GM18870 (cell line): ENCODE measurements around the gene MYOG.

Source experiments
- ATAC-seq: cut with Tn5 transposase; IDR thresholded peaks from one replicate; pipeline ENCODE4 v1.9.1; 2021; ENCODE audit warnings: moderate library complexity; ENCODE audit not compliant: unreplicated experiment

MYOG gene

GRCh38 chr1:203117611-203118575 lies 32.1 kb upstream of the MYOG start:
- ATAC-seq = no peak

DNA sequence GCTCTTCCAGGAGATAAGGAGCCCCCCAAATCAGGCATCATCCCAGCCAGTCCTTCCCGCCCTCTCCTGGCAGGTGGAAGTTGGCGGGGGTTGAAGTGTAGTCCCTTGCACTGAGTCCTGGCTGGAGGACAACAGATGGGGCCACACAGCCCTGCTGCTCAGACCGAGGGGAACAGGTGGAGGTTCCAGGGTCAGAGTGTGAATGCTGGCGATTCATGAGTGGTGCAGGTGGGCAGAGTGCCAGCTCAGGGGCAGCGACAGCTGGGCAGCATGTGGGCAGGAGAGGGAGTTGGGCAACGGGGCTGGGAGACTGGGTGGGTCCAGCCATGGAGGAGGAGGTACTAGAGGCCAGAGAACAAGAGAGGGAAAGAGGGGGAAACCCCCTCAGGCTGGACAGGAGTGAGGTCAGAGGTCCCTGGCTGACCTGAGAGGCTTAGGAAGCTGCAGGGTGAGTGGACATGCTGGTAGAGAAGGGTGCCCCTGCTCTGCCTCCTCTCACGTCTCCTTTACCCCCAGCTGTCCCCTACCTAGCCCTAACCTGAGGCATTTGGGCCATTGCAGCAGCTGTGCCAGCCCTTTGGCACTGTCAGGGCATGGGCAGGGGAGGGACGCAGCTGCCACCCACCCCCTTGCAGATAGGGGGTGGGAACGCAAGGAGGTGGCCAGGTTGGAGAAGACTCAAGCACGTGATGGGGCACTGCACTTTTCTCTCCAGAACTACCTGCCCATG lies 30.4 kb upstream of the MYOG start:
- no peak for ATAC-seq

- ATAC-seq = no peak
Measured at GRCh38 chr1:203114202-203114601, 28.4 kb upstream of the MYOG start.

DNA sequence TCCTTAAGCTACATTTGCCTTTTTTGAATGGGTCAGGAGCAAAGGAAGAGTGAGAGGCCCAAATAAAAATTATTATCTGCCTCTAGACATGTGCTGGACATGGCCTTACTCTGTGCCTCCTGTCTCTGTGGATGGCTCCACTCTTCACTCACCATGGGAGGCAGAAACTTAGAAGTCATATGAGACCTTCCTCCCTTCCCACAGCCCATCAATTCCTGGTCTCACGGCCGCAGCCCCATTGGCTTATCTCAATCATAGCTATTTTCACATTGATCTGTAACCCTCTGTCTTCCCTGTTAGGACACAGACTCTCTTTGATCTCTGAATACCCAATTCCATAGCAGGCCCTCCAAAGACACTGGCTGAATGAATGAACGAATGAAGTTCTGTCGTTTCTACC lies 27.5 kb upstream of the MYOG start:
- ATAC-seq = no peak

- no peak for ATAC-seq
Measured at GRCh38 chr1:203112475-203112874, 26.7 kb upstream of the MYOG start.

DNA sequence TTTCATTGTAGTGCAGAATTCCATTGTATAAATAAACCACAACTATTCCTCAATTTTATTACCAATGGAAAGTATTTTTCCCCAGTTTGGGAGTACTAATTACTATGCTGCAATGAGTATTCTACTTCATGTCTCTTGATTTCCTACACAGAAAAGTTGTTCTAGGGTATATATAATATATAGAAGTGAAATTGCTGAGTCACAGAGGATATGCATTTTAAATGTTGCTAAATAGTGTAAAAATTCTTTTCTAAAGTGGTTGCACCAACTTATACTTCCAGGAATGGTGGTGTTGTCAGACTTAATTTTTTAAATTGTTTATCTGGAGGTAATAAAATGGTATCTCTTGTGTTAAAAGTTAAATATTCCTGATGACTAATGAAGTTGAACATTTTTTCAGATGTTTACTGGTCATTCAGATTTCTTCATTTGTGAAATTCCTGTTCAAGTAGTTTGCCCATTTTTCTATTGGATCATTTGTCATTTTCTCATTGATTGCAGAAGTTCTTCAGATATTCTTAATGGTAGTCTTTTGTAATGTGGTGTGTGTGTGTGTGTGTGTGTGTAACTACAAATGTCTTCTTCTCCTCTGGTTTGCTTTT lies 19.1 kb upstream of the MYOG start:
- ATAC-seq = no peak

DNA sequence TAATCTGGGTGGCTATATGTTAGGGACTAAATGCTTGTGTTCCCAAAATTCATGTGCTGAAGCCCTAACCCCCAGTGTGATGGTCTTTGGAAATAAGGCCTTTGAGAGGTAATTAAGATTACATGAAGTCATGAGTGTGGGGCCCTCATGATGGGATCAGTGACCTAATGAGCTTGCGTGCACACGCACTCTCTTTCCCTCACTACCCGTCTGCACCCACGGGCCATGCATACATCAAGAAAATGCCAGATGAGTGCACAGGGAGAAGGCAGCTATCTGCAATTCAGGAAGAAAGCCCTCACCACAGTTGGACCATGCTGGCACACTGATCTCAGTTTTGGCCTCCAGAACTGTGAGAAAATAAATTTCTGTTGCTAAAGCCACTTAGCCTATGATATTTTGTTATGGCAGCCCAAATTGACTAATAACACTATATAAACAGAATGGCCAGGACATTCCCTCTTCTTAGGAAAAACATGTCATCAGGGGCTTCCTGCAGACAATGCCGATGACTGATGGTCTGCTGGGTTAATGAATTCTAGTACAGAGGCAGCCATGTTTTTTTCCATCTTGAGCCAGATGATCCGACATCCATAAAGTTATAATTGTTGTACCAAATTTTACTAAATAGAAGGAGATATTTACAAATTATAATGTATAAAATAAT lies 18.1 kb upstream of the MYOG start:
- no peak for ATAC-seq

- ATAC-seq = no peak
Measured at GRCh38 chr1:203103216-203103615, 17.4 kb upstream of the MYOG start.

DNA sequence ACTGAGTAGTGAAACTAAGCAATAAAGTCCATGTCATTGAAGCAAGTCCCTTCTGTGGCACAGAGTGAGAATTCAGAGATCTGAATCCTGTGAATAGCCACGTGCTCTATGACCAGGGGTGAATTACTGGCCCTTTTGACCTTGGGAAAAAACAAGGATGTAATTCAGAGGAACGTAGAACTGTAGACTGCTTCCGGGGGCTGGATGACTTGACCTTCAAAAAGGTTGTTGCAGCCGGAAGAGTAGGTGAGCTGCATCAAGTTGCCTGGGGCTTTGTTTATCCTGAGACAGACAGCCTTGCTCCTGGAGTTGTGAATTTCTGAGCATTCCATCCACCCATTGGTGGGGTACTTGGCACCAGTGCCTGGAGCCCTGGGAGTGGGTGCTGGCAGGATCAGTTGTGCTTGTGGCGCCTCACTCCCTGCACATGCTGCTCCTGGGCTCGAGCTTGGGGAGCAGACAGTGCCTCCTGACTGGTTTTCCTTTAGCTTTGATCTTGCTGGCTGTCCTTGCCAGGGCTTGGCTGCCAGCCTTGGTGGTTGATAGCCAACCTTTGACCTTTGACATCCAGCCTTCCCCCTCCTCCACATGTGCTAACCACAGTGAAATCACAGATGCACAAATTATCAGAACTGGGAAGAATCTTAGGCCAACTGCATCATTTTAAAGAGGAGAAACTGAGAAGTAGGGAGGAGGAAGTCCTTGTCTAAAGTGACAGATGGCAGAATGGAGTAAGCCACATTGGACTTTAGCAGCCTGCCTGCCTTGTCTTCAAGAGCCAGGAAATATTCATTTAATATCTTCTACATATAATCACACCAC lies 16.2 kb upstream of the MYOG start:
- no peak for ATAC-seq

GRCh38 chr1:203100516-203100869 lies 14.7 kb upstream of the MYOG start:
- ATAC-seq = no peak

- ATAC-seq = no peak
Measured at GRCh38 chr1:203099805-203100515, 14.1 kb upstream of the MYOG start.

- no peak for ATAC-seq
Measured at GRCh38 chr1:203098914-203099520, 13.2 kb upstream of the MYOG start.

DNA sequence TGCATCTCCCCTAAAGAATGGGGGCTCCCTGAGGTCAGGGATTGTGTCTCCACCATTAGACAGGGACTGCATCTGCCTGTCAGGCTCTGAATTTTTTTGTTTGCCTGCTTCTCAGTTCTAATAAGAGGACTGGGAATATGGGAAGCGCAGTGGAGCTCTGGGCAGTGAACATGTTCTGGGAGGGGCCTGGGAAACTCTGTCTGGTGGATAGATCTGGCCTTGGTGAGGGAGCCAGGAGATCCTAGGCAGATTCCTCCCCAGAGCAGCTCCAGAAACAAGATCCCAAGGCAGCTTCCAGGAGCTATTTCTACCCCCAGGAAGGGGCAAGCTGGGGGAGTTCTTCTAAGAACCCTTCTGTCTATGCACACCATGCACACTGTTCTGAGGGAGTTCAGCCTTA lies 12.6 kb upstream of the MYOG start:
- ATAC-seq = no peak

GRCh38 chr1:203097001-203097400 lies 11.2 kb upstream of the MYOG start:
- ATAC-seq = no peak

- no peak for ATAC-seq
Measured at GRCh38 chr1:203096566-203096965, 10.8 kb upstream of the MYOG start.

DNA sequence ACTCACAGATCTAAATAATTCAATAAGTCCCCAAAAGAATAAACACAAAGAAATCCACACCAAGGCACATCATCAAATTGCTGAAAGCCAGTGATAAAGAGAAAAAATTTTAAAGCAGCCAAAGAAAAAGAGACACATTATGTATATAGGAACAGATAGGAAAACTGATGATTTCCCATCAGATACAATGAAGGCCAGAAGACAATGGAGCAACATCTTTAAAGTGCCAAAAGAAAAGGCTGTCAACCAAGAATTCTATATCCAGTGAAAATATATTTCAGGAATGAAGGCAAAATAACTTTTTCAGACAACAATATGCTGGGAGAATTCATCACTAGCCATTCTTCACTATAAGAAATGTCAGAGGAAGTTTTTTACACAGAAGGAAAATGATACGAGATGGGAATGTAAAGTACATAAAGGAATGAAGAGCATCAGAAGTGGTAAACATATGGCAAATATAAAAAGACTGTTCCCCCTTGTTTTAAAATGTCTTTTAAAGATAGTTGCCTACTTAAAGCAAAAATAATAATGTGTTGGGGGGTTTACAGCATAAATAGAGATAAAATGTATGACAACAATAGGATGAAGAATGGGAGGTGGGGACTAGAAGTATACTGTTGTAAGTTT lies 9.4 kb upstream of the MYOG start:
- ATAC-seq = no peak

- ATAC-seq = no peak
Measured at GRCh38 chr1:203093754-203094410, 8.1 kb upstream of the MYOG start.

- ATAC-seq = no peak
Measured at GRCh38 chr1:203091761-203092330, 6.0 kb upstream of the MYOG start.
